Left renal pelvis (tissue), 4 donors: ENCODE measurements around the gene CTSV. TPM values are rescaled to one million over a fixed set of nuclear protein-coding genes. Genes with fewer than 3 reads are reported as not detected.
"Not testable (repeated sequence)": the region's sequence is repeated elsewhere in the genome, so short reads cannot be mapped to it uniquely, and the experiment has no call there.

ENCODE experiments used
- DNase-seq, 4 donors: peaks; one replicate each; pipeline ENCODE4 v3.0.0-alpha.2; 2013; ENCODE audit warnings: low read depth in 4 of 4, low spot score in 3 of 4
- polyA plus RNA-seq, 4 donors: library from polyadenylated mRNA; unstranded; fragments of 120-200 nt; gene quantifications; one replicate each; pipeline ENCODE4 v1.2.1, GENCODE V29; 2013; ENCODE audit not compliant: insufficient read length in 4 of 4

The CTSV gene
- polyA plus RNA-seq, 4 donors = 1.9 to 36.3 (median 21.9) TPM

DNA sequence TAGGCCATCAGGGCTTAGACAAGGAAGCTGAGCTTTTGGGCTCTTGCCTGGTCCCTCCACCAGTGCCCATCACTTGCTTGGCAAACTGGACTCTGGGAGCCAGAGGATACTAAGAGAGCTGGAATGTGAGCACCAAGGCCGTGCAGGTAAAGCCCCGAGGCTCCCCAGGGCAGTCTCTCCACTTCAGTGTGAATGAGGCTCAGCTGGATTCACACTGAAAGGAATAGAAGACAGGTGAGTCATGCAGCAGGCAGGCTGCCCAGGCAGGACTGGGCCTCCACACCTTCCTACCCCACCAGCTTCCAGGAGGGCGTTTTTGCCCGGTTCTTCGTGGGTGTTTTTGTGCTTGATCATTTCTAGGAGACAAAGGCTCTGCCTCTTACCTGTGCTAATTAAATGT, 7.3 kb upstream of the CTSV start:
- no peak for DNase-seq

DNA sequence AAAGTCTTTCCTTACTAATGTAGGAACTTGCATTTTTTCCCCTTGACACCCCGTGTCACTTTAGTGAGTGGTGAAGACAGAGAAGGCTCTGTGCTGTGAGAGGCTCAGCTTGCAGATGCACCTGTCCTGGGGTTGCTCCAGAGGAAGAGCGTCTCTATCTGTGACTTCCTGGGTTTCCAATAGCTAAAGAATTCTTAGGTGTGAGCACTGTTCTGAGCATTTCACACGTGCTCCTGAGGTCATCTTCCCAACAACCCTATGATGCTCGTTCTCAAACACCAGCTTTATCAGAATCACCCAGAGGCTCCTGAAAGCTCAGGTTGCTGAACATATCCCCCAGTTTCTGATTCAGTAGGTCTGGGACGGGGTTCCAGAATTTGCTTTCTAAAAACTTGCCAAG, 6.4 kb upstream of the CTSV start:
- DNase-seq = no peak

DNA sequence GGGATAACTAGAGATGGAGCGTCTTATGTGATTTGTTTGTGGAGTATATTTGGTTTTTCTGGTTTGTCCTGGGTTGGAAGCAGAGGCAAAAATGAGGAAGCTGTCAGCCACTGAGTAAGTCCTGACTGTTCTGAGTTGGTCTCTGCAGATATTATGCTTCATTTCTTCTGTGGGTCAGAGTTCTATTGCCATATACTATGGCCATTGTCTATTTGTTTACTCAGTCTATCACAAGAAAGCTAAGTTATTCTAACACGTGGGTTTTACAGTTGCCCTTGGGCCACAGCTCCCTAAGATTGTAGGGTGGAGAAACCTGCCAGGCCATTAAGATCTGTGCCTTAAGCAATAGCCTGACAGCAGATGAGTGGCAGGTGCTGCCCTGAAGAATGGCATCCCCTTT, 3.0 kb upstream of the CTSV start:
- DNase-seq = no peak

DNA sequence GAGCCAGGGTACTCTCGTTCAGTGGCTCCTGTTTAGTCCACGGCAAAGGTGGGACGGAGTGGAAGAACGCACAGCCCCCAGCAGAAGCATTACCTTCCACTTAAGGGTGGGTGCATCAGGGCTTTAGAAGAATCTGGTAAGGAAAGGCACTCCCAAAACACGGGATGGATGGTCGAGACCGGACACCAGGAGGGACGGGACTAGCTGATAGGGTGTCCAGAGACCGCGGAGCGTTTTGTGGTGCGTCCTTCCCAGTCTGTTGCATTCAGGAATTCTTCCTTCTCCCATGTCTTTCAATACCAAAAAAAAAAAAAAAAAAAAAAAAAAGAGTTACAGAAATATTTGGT, 545 bp upstream of the CTSV start:
- DNase-seq = peak in 1 of 4 donors; percentile 22

DNA sequence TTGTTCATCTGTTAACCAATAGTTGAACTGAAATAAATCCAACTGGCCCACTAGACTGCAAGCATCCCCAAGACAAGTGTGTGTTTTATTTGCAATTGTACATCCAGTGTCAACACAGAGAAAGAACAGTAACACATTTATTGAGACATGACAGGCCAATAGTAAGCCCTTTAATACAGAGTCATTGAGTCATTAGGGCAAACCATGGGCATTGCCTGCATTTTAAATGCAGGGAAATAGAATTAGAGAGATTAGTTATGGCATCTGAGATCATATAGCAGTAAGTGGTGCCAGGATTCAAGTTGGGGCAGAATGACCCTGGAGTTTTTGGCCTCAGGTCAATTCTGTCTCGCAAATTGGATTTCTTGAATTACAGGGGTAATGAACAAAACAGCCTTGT, 15.4 kb downstream of the CTSV start:
- not testable (repeated sequence) for DNase-seq

DNA sequence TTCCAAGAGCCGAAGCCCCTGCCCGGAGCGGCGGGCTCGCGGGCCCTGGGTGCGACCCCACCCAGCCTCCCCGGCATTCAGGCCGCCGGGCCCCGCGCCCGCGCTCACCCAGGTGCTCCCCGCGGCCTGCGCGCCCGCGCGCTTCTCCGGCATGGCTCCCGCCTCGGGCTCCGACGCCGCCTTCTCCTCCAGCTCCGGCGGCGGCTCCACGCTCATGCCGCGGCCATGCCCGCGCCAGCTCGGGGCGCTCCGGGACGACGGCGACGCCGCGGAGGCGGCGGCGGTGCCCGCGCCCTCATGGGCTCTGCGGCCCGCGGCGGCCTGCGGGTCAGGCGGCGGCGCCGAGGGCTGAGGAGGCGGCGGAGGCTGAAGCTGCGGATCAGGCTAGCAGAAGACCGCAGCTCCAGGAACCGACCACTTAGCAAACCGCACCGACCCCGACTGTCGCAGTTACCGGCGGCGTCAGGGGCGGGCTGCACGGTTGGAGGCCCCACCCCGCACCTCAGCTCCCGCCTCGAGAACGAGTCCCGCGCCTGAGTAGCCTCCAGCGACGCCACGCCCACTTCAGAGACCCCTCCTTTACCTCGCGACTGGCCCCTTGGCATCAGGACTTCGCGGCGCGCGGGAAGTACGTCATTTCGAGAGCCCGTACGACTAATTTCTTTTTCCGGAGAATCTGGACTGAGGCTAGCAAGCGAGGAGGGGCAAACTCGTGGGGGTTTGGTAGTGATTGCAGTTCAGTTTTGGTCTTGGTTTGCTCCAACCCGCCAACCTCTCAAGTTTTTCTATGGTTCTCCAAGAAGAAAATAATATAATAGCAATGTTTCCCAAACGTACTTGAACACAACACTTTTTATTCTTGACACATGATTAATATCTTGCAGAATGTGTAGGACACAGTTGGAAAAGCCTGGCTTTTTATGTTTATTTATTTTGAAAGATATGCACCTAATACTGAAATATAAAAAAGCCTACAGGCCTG, 25.5 kb downstream of the CTSV start:
- peak; percentile 32 to 46 (median 36) for DNase-seq

DNA sequence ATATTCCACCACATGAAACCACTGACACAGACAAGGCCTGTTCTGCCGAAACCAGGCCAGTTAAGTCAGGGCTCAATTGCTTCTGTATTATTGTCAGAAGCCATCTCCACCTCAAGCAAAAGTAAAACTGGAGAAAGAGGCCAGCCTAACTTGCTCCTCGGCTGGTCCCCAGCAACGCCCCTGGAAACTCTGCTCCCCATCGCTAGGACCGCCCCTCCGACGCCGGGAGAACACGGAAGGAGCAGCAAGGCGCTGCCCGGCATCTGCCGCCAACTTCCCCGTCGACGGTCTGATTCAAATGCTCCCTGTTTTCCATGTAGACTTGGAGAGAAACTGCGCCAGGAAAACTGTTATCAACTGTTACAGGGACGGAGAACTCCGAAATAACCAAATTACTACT, 26.3 kb downstream of the CTSV start:
- not testable (repeated sequence) for DNase-seq

DNA sequence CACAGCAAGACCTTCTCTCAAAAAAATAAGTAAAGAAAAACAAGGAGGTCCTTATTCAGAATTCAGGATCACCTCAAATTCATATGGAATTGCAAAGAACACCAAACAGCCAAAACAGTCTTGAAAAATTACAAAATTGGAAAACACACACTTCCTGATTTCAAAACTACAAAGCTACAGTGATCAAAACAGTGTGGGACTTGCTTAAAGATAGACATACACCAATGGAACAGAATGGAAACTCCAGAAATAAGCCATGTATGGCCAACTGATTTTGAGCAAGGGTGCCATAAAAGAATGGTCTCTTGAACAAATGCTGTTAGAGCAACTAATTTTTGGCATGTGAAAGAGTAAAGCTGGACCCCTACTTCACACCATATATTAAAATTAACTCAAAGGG, 36.7 kb downstream of the CTSV start:
- not testable (repeated sequence) for DNase-seq

DNA sequence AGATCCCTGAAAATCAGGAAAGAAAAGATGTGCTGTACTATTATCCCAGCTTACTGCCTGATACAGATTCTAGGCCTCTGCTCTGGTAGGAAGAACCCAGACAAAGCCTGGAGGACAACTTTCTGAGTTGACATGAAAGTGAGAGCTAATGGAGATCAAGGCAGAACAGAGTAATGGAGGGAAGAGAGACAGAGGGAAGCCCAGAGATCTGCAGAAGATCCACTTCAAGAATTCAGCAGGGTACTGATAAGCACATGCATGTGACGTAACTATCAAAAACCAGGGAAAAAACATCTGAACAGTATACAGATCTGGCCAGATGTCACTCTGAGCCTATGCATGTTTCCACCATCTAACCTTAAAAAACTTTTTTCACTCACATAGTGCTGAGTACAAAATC, 37.6 kb downstream of the CTSV start:
- DNase-seq = not testable (repeated sequence)

DNA sequence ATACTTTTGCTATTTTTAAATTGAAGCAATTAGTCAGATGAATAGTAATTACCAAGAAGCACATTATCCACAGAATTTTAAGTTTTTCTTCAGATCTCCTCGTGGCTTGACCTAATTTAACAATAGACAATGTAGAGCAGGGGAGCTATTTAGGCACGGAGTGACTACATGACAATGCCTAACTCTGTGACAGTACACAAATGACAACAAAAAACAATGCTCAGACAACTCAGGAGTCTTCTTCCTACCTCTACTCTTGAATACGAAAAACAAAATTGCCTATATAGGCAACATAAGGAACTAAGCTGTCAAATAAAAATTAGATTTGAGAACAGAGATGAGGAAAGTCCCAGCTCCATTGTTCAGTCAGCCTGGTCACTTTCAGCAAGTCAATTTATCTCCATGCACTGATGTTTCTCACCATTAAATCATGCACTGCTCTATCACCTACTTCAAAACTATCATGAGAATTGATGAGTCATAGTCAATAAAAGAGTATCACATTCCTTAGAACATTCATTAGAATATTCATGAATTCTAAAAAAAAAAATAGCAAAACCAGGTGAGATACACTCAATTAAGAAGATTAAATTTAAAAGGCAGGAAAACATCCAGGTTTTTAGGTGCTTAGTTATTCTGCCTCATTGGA, 38.7 kb downstream of the CTSV start:
- not testable (repeated sequence) for DNase-seq

DNA sequence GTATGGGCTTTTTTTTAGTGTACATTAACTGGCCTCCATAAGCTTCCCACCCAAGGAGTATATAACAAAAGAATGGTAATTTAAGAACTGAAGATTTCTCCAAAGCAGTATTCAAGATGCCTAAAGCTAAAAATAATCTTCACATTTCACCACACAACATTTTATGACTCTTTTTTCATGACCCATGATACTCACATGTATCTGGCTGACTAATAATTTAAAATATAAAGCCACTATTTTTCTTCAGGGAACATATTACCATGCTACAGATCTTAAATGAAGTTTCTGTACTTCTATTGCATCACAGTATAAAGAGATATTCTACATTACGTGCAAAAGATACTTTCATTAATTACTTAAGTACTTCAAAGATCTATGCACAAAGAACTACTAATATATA, 39.2 kb downstream of the CTSV start:
- not testable (repeated sequence) for DNase-seq

DNA sequence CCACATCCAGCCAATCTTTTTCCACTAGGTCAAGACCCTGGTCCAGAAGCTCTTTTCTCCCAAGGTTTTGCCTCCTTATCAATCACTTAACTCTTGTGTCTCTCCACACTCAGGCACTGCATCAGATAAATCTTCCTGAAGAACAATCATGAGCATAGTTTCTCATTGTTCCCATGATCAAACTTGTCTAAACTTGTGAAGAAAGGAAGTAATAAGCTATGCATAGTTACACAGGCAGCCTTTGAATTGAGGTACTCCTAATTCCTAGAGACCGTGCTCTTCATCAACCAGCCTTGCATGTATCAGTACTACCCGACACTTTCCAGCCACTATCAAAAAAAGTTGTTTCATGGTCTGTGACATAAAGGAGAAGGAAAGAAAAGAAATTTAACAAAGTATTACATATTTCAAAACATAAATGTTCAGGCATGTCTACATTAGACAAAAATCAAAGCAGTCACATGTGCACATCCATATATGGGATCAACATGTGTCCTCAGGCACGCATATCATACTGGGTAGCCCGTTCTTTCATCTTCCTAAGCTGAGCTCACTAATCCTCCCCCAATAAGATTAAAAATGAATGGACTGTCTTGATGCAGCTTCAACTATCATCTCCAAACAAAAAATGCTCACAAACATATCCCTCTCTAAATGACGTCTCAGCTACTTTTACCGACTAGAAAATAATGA, 41.8 kb downstream of the CTSV start:
- not testable (repeated sequence) for DNase-seq

DNA sequence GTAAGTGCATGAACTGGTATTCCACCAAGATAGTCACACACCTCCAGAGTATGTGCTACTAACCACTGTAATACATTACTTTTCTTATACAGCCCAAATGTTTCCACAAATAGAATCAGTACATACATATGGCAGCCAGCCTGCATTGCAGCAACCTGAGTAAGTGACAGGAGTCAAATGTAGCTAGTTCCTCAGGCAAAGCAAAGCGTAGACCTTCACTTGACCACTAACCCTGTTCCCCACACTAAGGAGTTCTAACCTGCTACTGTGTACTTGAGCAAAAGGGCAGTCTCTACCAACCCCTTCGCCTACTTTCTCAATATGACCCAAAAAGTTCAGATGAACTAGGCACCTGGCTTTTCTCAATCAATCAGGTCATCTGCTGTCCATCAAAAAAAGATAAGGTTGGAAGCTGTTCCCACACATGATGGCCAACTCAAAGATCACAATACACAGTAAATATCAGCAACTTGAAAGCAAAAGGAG, 44.4 kb downstream of the CTSV start:
- DNase-seq = not testable (repeated sequence)

DNA sequence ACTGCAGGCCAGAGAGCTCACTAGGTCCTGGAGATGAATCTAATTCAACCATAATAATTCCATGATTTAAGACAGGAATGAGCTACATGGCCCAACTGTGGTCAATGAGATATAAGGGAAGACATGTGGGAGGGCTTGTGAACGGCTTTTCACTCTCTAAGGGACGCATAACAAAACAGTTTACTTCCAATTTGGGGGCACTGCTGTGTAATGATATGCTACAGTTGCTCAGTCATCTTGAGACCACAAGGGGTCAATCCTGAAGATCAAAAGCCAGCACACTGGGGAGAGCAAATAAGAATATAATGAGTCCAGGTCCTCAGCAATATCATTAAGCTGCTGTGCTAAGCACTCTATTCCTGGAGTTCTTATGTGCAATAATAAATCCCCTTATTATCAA, 46.6 kb downstream of the CTSV start:
- DNase-seq = not testable (repeated sequence)

DNA sequence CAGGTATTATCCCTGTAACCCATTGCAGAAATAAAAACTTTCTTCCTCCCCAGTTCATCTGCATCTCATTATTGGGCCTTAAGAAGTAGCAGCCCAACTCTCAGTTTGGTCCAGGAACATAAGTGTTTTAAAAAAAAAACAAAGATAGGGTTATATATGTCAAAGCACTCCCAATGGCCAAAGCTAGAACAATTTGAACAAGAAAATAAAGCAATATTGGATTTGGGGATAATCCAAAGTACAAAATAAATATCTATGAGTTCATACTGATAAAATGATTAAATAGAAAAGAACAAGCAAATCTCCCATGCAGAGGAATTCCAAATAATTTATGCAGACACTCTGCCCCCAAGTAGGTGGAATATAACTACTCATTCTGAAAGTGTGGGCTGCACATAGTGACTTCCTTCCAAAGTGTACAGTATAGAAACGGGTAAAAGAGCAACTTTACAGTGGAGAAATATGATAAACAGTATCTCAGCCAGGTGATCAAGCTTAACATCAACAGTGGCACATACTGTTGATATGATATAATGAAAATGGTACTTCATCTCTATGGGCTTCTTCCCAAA, 49.1 kb downstream of the CTSV start:
- not testable (repeated sequence) for DNase-seq

DNA sequence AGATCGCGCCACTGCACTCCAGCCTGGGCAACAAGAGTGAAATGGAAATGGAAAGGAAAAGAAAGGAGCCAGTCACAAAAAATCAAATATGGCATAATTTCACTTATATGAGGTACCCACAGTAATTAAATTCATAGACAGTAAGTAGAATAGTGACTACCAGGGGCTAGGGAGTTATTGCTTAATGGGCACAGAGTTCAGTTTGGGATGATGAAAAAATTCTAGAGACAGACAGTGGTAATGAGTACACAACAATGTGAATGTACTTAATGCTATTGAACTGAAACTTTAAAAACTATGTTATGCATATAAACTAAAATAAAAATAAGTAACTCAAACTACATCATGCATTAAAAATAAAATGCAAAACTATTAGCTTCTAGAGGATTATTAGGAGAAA, 54.1 kb downstream of the CTSV start:
- DNase-seq = not testable (repeated sequence)

DNA sequence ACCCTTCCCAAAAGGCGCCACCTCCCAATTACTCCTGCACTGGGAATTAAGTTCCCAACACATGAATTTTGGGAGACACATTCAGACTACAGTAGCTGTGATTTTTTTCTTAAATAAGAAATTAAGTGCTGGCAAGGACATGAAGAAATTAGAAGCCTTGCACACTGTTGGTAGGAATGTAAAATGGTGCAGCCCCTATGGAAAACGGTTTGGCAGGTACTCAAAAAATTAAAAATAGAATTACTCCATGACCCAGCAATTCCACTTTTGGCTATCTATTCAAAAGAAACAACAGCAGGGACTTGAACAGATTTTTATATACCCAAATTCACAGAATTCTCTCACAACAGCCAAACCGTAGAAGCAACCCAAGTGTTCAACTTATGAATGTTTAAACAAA, 54.8 kb downstream of the CTSV start:
- not testable (repeated sequence) for DNase-seq

DNA sequence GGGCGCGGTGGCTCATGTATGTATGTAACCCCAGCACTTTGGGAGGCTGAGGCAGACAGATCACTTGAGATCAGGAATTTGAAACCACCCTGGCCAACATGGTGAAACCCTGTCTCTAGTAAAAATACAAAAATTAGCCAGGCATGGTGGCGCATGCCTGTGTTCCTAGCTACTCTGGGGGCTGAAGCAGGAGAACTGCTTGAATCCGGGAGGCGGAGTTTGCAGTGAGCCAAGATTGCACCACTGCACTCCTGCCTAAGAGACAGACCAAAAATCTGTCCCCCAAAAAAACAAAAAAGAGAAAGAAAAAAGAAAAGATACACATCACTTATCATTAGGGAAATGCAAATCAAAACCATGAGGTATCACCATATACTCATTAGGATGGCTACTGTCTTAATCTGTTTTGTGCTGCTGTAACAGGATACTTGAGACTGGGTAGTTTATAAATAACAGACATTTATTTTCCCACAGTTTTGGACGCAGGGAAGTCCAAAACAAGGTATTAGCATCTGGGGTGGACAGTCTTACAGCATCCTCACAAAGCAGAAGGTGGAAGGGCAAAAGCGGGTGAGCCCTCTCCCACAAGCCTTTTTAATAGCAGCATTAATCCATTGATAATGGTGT, 55.3 kb downstream of the CTSV start:
- DNase-seq = not testable (repeated sequence)
